ENCODE measurements around the gene MCU.
A peak's percentile ranks its signal among the peaks of the same experiment; 100 is the strongest.

MCU gene

GRCh38 chr10:72810976-72811375 lies 119.0 kb downstream of the MCU start:
- no peak for DNase-seq

- no peak for DNase-seq
Observed at GRCh38 chr10:72812415-72812752, 120.4 kb downstream of the MCU start.

- DNase-seq = no peak
Observed at GRCh38 chr10:72812753-72813430, 120.9 kb downstream of the MCU start.

GRCh38 chr10:72814099-72814790 lies 122.3 kb downstream of the MCU start:
- no peak for DNase-seq

- DNase-seq = no peak
Observed at GRCh38 chr10:72816565-72816964, 124.6 kb downstream of the MCU start.

GRCh38 chr10:72818076-72818475 lies 126.1 kb downstream of the MCU start:
- DNase-seq = no peak

GRCh38 chr10:72819053-72819452 lies 127.1 kb downstream of the MCU start:
- no peak for DNase-seq

- no peak for DNase-seq
Observed at GRCh38 chr10:72821606-72822005, 129.7 kb downstream of the MCU start.

GRCh38 chr10:72822342-72822986 lies 130.5 kb downstream of the MCU start:
- no peak for DNase-seq

GRCh38 chr10:72825163-72825562 lies 133.2 kb downstream of the MCU start:
- no peak for DNase-seq

- DNase-seq = no peak
Observed at GRCh38 chr10:72826346-72826745, 134.4 kb downstream of the MCU start.

GRCh38 chr10:72828294-72828693 lies 136.4 kb downstream of the MCU start:
- DNase-seq = no peak

GRCh38 chr10:72830625-72831024 lies 138.7 kb downstream of the MCU start:
- DNase-seq = no peak

GRCh38 chr10:72831696-72832409 lies 139.9 kb downstream of the MCU start:
- no peak for DNase-seq

- no peak for DNase-seq
Observed at GRCh38 chr10:72832701-72833100, 140.8 kb downstream of the MCU start.

- peak; percentile 3 for DNase-seq
Observed at GRCh38 chr10:72834183-72834825, 142.4 kb downstream of the MCU start.

- DNase-seq = no peak
Observed at GRCh38 chr10:72840319-72840718, 148.4 kb downstream of the MCU start.

GRCh38 chr10:72841487-72841886 lies 149.5 kb downstream of the MCU start:
- no peak for DNase-seq

- DNase-seq = no peak
Observed at GRCh38 chr10:72842164-72842563, 150.2 kb downstream of the MCU start.

GRCh38 chr10:72846238-72846637 lies 154.3 kb downstream of the MCU start:
- no peak for DNase-seq

GRCh38 chr10:72847681-72848080 lies 155.7 kb downstream of the MCU start:
- DNase-seq = no peak

GRCh38 chr10:72850861-72851260 lies 158.9 kb downstream of the MCU start:
- no peak for DNase-seq

GRCh38 chr10:72851509-72851908 lies 159.6 kb downstream of the MCU start:
- no peak for DNase-seq

Data from stimulated activated CD4-positive, alpha-beta T cell treated with anti-CD3 and anti-CD28 coated beads, Interleukin-4, amount 100 ng/mL, for 1 hour (primary cell).